ENCODE data around the gene MYH9.
"Not testable (repeated sequence)": the region's sequence is repeated elsewhere in the genome, so short reads cannot be mapped to it uniquely, and the experiment has no call there.

Gene MYH9

DNA sequence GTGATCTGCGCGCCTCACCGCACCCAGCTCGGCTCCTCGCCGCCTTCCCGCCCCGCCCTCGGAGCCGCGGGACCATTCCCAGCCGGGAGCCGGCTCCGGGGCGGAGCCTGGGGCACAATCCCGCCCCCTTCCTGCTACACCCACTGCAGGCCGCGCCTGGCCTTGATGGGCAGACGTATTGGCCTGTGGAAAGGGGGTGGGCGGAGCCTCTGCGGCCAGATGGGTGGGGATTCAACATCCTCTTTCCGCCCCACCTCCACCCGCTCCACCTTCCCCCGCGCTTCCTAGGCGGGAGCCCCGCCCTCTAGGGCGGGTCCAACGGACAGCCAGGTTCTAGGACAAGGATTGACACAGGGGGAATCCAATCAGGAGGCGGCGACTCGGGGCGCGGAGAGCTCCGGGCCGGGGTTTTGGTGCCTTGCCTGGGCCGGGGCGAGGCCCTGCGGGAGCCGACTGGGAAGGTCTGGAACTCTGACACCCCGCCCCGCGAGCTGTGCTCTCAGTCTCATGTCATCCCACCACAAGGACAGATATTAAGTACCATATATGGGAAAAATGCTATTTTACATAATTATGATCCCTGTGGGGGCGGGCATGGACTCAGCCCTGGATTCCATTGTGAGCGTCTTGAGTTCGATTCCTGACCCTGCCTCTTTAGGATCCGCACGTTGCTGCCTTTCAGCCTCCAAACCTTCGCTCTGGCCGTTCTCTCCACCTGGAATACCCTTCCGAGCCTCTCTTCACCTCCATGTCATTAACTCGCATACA, at the start of gene MYH9:
Gene MYH9 (minus strand): TSS at position 9 of the 768 bp plus-strand sequence. CDS start 38,731 bp downstream, outside the sequence.
- intact Hi-C loops (cut with DNase I) = loop anchor here (2.0 to 5.0 kb wide), 2 partner anchors 46 to 93 kb away; partner anchors contain the start of gene TXN2
- DNase-seq = peak; percentile 98 to 100 (median 99)

DNA sequence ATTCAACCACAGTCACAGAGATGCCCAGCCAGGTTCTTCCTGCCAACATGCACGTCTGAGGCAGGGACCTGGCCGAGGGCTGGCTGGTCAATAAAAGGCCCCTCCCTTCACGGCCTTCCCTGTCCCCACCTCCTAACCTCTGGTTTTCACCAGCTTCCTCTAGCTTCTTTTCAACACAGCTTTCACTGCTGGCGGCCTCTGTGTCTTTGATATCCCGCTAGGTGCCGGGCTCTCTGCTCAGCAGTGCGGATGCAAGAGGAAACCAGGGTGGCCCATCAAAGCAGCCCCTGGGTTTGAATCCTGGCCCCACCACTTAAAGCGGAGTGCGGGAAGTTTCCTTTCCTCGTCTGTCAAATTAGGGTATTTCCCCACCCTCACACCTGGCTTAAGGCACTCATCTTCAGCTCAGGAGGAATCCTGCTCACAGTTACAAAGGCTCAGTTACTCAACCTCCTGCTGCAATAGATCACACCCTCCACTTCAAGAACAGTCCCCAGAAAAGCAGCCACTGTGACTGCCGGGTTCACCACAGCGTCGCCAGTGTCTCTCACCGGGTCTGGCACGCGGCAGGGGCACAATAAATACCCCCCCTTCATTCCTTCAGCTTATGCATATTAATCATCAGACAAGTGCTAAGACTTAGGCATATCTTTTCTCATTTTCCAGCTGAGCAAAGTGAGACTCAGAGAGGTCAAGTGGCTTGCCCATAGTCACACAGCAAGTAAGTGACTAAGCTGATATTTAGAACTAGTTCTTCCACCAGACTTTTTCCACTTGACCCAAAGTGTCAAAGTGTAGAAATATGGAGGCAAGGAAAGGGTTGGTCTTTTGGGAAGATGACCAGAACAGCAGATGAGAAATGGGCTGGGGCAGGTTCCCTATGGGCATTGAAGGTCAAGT, 48.0 kb upstream of the MYH9 start:
- intact Hi-C loops (cut with DNase I) = no loop called here
- no peak for DNase-seq

DNA sequence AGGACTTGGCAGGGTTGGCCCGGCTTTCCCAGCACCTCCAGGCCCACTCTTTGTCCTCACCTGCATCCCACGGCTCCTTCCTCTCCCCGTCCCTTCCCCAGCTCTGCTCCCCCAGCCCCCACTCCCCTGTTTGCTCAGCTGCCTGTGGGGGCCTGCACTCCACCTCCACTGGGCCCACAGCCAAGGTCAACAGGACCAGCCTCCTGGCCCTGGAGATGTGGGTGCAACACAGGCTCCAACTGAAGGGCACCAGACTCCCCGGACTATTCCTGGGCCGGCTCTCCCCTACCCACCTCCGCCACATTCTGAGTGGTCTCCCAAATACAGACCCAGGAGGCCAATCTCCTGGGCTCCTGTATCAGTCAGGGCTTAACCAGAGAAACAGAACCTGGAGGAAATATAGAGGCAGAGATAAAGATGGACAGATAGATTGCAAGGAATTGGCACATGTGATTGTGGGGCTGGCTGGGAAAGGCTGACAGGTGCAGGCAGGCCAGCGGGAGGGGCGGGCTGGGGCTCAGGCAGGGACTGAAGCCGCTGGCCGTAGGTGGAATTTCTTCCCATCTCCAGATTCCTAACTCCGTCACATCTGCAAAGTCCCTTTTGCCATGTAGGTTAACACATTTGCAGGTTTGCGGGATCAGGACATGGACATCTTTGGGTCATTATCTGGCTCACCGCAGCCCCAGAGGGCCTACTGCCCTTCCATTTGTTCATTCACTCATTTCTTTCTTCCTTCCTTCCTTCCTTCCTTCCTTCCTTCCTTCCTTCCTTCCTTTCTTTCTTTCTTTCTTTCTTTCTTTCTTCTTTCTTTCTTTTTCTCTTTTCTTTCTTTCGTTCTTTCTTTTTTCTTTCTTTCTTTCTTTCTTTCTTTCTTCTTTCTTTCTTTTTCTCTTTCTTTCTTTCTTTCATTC, 45.8 kb upstream of the MYH9 start:
- DNase-seq = peak in 1 of 10 donors; percentile 57
- intact Hi-C loops (cut with DNase I) = no loop called here

DNA sequence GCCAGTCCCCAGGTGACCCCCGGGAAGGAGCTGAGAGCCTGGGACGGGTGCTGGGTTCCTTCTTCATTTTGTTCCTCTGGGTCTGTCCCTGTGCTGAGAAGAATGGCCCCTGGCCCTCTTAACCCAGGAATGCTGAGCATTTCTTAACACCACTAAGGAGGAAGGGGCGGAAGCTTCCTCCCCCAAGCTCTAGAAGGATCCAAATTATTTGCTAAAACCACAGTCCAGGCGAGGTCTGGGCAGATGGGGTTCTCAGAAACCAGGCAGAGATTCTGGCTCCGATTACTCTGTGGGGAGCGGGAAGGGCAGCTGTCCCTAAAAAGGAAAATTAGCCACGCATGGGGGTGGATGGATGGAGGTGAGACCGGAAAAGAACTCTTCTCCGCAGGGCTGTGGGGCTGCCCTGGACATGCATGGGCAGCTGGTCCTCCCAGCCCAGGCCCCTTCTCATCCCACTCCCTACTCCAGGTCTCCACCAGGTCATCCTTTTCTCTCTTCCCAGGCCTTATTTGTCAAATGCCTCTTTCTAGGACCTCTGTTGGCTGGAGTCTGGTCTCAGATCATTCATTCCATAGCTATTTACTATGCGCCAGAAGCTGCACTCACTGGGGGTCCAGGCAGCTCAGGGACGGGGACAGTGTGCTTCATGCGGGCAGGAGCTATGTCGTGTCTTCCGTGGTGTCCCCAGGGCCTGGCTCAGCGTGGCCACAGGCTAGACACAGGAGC, 45.0 kb upstream of the MYH9 start:
- DNase-seq = peak in 1 of 10 donors; percentile 45
- intact Hi-C loops (cut with DNase I) = no loop called here

DNA sequence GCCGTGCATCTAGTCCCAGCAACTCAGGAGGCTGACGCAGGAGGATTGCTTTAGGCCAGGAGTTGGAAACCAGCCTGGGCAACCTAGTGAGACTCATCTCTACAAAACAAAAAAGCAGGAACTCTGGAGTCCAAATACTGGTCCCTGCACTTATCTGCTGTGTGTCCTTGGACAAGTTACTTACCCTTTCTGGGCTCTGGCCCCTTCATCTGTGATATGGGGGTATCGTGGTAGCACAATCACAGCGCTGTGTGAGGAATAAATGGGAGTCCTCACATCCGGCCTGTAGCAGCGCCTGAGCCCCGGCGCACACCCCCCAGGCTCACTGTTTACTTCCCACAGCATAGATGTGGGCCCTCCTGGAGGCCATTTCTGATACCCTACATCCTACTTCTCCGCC, 44.2 kb upstream of the MYH9 start:
- intact Hi-C loops (cut with DNase I) = no loop called here
- DNase-seq = no peak

DNA sequence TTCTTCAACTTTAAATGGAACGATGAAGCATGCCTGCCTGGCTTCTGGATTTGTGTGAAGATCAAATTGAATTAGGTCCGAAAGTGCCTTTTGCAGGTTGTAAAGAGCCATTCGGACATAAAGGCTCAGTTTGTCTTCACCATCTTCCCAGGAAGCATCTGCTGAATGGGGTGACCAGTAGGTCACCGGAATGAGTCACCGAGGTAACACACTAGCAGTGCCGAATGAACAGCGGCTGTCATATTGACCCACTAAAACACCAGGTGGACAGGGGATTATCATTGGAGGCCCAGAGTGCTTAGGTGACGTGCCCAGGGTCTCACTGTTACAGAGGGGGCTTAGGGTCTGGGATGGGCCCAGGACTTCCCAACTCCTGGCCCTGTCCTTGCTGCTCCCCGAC, 43.1 kb upstream of the MYH9 start:
- intact Hi-C loops (cut with DNase I) = no loop called here
- DNase-seq = no peak

DNA sequence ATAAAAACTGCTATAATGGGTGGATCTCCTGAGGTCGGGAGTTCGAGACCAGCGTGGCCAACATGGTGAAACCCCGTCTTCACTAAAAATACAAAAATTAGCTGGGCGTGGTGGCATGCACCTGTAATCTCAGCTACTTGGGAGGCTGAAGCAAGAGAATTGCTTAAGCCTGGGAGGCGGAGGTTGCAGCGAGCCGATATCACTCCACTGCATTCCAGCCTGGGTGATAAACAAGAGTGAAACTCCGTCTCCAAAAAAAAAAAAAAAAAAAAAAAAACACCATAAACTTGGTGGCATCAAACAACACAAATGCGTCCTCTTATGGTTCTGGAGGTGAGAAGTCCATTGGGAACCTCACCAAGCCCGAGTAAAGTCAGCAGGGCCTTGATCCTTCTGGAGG, 40.2 kb upstream of the MYH9 start:
- intact Hi-C loops (cut with DNase I); DNase-seq: not testable (repeated sequence)

DNA sequence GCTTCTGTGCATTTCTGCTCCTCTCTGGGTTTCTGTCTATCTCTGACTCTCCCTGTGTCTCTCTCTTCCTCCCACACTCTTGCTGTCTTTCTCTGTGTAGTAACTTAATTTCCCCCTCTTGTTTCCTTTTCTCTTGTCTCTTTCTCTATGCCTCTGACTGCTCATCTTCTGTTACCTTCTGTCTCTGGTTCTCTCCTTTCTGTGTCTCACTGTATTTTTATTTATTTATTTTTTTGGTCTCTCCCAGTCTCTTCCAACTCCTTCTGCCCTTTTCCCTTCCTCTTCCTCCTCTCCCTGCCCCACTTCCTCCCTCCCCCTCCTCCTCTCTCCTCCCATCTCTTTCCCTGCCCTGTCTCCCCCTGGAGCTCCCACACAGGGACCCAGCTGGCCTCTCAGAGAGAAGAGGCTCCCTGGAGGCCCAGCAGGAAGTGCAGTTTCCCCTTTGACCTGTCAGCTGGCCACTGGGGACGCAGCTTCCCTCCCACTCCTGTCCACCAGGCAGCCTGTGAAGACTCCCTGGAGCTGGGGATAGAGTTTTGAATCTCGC, 38.3 kb upstream of the MYH9 start:
- intact Hi-C loops (cut with DNase I) = no loop called here
- DNase-seq = no peak

DNA sequence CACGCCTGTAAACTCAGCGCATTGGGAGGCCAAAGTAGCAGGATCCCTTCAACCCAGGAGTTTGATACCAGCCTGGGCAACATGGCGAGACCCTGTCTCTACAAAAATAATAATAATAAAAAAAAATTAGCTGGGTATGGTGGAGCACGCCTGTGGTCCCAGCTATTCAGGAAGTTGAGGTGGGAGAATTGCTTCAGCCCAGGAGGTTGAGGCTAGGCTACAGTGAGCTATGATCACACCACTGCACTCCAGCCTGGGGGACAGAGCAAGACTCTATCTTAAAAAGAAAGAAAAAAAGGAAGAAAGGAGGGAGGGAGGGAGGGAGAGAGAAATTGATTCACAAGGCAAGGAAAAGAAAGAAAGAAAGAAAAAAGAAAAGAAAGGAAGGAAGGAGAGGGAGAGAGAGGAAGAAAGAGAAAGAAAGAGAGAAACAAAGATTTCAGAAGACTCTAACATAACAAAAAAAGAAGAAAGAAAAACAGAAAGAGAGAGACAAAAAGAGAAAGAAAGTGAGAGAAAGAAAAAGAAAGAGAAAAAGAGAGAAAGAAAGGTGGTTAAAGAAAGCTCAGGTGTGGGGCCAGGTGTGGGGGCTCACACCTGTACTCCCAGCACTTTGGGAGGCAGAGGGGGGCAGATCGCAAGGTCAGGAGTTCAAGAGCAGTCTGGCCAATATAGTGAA, 37.3 kb upstream of the MYH9 start:
- intact Hi-C loops (cut with DNase I) = no loop called here
- DNase-seq = no peak

DNA sequence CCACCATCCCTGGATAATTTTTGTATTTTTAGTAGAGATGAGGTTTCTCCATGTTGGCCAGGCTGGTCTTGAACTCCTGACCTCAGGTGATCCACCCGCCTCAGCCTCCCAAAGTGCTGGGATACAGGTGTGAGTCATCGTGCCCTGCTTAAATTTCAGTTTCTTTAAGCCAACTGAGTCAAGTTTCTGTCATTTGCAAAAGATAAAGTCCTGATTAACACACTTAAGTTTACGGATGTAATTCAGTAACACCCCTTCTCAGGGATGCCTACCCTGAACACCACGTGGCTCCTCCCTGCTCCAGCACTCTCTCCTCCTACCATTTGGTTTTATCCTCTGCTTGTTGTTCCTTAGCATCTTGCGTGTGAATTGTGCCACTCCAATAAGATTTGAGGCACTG, 36.7 kb upstream of the MYH9 start:
- DNase-seq; intact Hi-C loops (cut with DNase I): not testable (repeated sequence)

DNA sequence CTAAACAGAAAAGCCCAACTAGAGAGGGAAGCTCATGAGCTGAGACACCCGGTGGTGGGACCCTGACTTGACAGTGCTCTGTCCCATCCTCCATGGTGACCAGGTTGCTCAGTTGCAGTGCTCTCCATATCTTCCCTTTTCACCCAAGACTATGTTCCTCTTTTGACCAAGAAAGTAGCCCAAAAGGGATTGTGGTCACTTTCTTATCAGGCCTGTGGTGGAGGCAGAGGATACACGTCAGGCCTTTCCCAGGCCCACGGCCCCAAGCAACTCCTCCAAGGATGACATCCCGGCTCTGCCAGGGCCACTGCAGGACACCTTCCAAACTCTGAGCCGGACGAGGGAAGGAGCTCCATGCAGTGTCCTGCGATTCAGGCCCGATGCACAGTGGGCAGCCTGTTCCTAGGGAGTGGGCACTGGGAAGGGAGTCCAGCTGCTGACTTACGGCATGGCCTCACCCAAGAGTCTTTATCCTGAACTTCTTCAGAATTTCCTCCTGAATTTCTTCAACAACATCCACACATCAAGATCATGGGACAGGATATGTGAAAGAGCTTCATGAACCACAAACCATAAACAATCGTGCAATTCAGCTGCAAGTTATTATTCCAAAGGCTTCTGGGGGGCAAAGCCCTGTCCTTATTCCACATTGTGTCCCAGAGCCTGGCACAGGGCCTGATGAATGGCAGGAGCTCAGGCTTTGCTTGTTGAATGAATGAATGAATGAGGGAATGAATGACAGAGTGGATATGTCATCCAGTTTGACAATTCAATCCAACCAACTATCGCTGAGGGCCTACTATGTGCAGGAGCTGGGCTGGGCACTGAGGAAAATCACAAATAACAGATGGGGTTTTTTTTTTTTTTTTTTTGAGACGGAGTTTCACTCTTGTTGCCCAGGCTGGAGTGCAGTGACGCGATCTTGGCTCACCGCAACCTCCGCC, 36.0 kb upstream of the MYH9 start:
- DNase-seq = no peak
- intact Hi-C loops (cut with DNase I) = no loop called here

DNA sequence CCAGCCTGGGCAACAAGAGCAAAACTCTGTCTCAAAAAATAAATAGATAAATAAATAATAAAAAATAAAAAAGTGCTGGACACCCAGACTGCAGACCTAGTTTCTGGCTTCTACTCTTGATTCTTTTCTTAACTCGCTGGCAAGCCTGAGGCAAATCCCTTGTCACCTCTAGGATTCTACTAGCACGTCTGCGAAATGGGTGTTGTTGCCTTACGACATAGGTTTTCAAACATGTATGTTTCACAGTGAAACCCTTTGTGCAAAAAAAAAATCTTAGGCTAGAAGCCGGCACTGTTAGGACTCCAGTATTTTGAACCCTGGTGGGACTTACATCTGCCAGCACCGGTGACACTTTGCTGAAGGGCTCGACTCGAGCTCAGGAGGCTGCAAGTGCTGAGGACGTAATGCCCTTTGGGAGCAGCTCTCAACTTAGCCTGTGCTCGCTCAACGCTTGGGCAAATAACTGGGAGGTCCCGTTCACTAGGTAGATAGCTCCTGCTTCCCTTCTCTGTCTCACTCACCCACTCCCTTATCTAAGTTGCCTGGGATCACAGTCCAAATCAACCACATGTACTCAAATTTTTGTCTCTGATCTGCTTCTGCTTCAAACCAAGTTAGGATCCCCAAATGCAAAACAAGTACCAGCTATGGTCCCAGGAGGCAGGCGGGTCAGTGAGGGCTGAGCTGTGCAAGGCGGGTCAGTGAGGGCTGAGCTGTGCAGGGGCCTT, 34.7 kb upstream of the MYH9 start:
- intact Hi-C loops (cut with DNase I) = no loop called here
- no peak for DNase-seq

DNA sequence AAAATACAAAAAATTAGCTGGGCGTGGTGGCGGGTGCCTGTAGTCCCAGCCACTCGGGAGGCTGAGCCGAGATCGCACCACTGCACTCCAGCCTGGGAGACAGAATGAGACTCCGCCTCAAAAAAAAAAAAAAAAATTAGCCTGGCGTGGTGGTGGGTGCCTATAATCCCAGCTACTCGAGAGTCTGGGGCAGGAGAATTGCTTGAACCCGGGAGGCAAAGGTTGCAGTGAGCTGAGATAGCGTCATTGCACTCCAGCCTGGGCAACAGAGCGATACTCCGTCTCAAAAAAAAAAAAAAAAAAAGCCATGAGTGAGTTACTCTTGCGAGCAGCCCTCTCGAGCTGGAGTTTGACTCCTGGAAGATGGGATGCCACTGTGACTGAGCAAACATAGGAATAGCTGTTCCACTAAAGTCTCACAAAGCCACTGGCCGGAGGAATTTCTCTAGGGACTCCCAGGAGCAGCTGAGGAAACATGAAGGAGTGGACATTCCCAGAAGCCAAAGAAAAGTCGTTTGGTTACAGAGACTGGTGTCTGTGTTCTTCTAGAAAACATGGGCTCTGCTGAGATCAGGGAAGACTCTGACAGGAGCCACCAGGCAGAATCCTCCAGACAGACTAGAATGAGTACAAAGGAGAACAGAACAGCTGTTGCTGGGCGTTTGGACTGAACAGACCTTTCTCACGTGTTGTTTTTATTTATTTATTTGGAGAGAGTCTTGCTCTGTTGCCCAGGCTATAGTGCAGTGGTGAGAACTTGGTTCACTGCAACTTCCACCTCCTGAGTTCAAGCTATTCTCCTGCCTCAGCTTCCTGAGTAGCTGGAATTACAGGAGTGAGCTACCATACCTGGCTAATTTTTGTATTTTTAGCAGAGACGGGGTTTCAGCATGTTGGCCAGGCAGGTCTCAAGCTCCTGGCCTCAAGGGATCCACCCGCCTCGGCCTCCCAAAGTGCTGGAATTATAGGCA, 32.4 kb upstream of the MYH9 start:
- DNase-seq = no peak
- intact Hi-C loops (cut with DNase I) = no loop called here

DNA sequence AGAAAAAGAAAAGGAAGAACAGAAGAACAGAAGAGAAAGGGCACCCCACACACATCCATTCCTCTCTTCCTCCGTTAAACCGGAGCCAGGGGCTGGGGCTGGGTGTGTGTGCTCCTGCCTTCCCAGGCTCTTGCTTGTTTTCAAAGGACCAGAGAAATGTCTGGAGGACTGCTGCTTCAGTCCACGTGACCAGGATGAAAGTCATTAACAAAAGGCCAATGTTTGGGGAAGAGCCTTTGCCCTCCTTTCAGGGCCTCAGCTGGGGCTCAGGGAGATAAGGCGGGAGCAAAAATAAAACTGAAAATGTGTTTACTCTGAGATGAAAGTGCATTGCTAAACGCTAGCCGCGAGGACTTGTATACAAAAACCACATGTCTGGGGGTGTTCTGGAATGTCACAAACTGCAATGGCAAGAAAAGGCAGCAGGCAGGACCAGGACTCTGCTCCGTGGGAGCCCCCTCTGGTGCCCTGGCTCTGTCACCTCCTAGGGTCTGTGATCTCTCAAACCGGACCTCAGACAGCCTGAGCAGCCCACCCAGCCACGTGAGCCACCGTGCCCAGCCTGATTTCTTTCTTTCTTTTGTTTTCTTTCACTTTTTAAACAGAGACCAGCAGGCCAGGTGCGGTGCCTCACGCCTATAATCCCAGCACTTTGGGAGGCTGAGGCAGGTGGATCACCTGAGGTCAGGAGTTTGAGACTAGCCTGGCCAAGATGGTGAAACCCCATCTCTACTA, 31.6 kb upstream of the MYH9 start:
- peak in 2 of 10 donors; percentile 25 to 39 for DNase-seq

DNA sequence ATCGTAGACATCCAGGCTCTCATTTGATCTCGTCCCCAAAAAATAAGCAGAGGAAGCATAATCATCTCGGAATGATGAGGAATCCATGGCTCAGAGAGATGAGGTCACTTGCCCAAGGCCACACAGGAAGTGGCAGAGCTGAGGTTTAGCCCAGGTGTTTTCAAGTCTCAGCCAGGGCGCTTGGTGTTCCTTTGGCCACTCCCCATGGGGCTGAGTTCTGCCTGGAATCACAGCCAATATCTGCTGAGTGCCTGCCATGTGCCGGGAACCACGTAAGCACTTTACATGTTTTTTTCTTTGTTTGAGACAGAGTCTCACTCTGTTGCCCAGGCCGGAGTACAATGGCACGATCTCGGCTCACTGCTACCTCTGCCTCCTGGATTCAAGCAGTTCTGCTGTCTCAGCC, 29.5 kb upstream of the MYH9 start:
- intact Hi-C loops (cut with DNase I) = no loop called here
- DNase-seq = no peak

More for the DNA sequence above, 31.6 kb upstream of the MYH9 start:
- intact Hi-C loops (cut with DNase I) = no loop called here

Measured in posterior cingulate gyrus (tissue), 11 donors.